ENCODE measurements around the gene AKAP11. TPM values are rescaled to one million over a fixed set of nuclear protein-coding genes. Genes with fewer than 3 reads are reported as not detected.

The AKAP11 gene
- total and polyA plus RNA-seq, 2 of the 4 experiments (the other 2 are of a cell fraction) = 8.0 to 19.7 TPM

DNA sequence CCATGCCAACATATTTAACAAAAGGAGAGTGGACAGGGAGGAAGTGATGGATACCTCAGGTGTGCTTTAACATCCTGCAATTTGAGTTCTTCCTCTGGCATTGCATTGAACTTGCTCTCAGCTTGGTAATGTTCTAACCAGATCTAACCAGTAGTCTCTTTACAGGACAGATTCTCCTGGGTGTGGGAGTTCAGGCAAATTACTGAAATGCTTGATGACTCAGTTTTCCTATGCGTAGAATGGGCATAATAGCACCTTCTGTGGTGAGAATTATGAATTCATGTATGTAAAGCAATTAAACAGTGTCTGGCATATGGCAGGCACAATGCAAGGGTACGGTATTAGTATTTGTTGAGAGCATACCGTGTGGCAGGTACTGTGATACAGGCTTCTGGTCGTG is 3.6 kb downstream of the AKAP11 start:
- Histone ChIP-seq H2AK9ac (replicated peaks; ENCODE audit: low read depth, low read length, poor library complexity) (no peak overlapping the region), H3K4me1 (ENCODE audit: control insufficient read depth, insufficient read depth, low read length) (peaks cover 5% of the 10 kb centered on the region), H2BK120ac (ENCODE audit: low read depth, low read length) (no peak overlapping the region), H3K9ac (ENCODE audit: low read depth, low read length) (no peak overlapping the region), H3K79me1 (ENCODE audit: low read depth in 1 of 2, low read length in 2 of 2) (peaks cover 17 to 62% of the 10 kb centered on the region in 2 experiments), H3K4ac (ENCODE audit: low read depth, low read length) (no peak overlapping the region), H3K27ac (ENCODE audit: insufficient read depth, low read length) (no peak overlapping the region), H3K14ac (replicated peaks; ENCODE audit: low read depth, low read length) (no peak overlapping the region), H4K91ac (ENCODE audit: insufficient read depth, low read depth, low read length) (no peak overlapping the region), H2BK5ac (ENCODE audit: low read depth, low read length, poor library complexity, severe bottlenecking) (no peak overlapping the region), H2AK5ac (ENCODE audit: low read depth, low read length) (no peak overlapping the region), H3K18ac (ENCODE audit: low read depth, low read length) (no peak overlapping the region), H2BK15ac (ENCODE audit: low read depth, low read length) (no peak overlapping the region), H4K20me1 (ENCODE audit: insufficient read depth, low read length) (no peaks in the 10 kb centered on the region), H3K56ac (ENCODE audit: extremely low read depth, insufficient read depth, low read length) (no peak overlapping the region), H4K5ac (ENCODE audit: low read depth, low read length) (no peak overlapping the region), H4K8ac (ENCODE audit: low read depth in 2 of 2, low read length in 2 of 2) (no peak overlapping the region), H3K27me3 (ENCODE audit: control insufficient read depth, insufficient read depth, low read length) (no peaks in the 10 kb centered on the region), H3K9me1 (ENCODE audit: insufficient read depth, low read length) (peaks cover 7% of the 10 kb centered on the region), H3K36me3 (ENCODE audit: control insufficient read depth, insufficient read depth, low read length) (no peaks in the 10 kb centered on the region), H3K23ac (ENCODE audit: low read depth, low read length) (no peak overlapping the region), H2BK20ac (ENCODE audit: low read depth, low read length) (no peak overlapping the region), H3K4me2 (ENCODE audit: low read depth, low read length) (no peak overlapping the region), H3K9me3 (ENCODE audit: control insufficient read depth, insufficient read depth, low read length) (no peaks in the 10 kb centered on the region), H3K4me3 (ENCODE audit: insufficient read depth, low read depth, low read length) (no peak overlapping the region), H2AFZ (replicated peaks; ENCODE audit: low read length, poor library complexity) (no peak overlapping the region)
- TF ChIP-seq SMC3 (IDR thresholded peaks at IDR 0.05; ENCODE audit: low read depth, low read length) (no peak), RAD21 (IDR thresholded peaks at IDR 0.05; ENCODE audit: low read length) (no peak), RFX5 (IDR thresholded peaks at IDR 0.05; ENCODE audit: low read depth, low read length) (no peak), MAFK (IDR thresholded peaks at IDR 0.05; ENCODE audit: low read depth, low read length) (no peak), FOS (IDR thresholded peaks at IDR 0.05; ENCODE audit: low read depth, low read length) (no peak)
- TF ChIP-seq, protein P1, sequence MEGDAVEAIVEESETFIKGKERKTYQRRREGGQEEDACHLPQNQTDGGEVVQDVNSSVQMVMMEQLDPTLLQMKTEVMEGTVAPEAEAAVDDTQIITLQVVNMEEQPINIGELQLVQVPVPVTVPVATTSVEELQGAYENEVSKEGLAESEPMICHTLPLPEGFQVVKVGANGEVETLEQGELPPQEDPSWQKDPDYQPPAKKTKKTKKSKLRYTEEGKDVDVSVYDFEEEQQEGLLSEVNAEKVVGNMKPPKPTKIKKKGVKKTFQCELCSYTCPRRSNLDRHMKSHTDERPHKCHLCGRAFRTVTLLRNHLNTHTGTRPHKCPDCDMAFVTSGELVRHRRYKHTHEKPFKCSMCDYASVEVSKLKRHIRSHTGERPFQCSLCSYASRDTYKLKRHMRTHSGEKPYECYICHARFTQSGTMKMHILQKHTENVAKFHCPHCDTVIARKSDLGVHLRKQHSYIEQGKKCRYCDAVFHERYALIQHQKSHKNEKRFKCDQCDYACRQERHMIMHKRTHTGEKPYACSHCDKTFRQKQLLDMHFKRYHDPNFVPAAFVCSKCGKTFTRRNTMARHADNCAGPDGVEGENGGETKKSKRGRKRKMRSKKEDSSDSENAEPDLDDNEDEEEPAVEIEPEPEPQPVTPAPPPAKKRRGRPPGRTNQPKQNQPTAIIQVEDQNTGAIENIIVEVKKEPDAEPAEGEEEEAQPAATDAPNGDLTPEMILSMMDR (conservative IDR thresholded peaks at IDR 0.05; ENCODE audit: low read depth, low read length) = no peak
- POLR2A ChIA-PET (ENCODE audit: unreplicated experiment) = no interaction called here
- CTCF ChIA-PET = no interaction called here
- no peak for DNase-seq
- intact Hi-C loops (cut with micrococcal nuclease) (no loop called here), in situ Hi-C loops (cut with MboI; ENCODE audit: low sequenced_read_pairs) (no loop called here), dilution Hi-C loops (cut with HindIII; ENCODE audit: low sequenced_read_pairs, unreplicated experiment) (no loop called here)
- BruUV-seq (replicated peaks) = no TSS peak
- no peak for ATAC-seq (ENCODE audit: low read depth)
- WGBS, 2 experiments (ENCODE audit: extremely low coverage in 2 of 2, insufficient read length in 1 of 2) = no CpG with 5 or more reads among the region's 4 CpGs

All from IMR-90 (cell line).